COLO829 (cell line): ENCODE results near the gene GNAZ.

ENCODE experiments used
- DNase-seq: peaks from one replicate; pipeline ENCODE4 v3.0.0; 2012; ENCODE audit warnings: low spot score

The GNAZ gene

DNA sequence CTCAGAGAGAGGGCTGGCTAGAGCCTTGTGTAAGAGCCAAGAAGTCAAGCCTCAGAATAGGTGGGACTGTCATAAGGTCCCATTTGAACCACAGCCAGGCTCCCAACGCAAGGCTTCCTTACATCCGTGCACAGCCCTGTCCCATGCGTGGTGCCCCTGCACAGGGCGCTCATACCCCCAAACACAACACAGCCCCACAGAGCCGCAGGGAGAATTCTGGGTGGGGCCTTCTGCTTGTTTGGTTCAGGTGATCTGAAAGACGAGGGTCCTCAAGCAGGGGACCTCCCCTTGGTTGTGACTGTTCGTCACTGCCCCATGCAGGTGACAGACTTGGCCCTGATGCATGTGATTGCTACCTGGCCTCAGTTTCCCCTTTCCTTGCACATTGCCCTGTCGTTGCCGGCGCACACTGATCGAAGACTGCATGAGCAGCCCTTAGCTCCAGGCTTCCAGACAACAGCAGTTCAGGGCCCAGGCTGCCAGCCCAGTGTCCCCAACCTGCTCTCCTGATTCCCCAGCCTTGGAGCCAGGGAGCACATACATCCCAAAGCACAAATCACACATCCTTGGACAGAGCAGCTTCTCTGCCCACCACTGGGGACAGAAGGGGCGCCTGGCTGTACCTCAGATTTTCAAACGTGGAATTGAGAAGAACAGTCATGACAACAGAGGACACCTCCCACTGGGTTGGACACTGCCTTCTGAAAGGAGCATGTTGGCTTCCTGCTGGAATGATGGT lies 22.1 kb downstream of the GNAZ start:
- DNase-seq = no peak

DNA sequence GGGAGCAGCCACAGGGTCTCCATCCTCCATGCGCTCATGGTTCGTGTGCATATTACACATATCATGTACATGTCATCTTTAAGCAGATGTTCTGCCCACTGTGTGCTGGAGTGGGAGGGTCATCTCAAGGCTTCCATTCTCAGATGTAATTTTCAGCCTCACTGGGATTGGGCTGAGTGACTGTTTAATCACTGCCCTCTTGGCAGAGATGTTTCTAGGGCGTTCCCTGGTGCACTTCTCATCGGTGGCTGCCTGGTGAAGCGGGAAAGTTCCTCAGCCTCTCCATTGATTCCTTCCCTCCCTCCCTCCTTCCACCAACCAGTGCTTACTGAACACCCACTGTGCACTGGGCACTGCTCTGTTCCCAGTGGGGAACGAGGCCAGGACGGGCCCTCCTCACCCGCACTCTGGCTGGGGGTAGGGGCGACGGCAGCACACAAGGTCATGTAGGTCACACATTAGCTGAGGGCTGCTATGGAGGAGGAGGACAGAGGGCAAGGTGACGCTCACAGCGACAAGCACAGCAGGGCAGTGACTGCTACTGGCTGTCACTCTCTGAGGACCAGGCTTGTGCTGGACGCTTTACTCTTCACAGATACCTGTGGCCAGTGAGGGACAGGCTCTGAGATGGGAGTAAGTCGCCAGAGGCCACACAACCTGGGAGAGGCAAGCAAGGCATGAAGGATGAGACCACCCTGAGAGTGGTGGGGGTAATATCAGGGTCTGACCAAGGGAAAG lies 22.9 kb downstream of the GNAZ start:
- DNase-seq = no peak

DNA sequence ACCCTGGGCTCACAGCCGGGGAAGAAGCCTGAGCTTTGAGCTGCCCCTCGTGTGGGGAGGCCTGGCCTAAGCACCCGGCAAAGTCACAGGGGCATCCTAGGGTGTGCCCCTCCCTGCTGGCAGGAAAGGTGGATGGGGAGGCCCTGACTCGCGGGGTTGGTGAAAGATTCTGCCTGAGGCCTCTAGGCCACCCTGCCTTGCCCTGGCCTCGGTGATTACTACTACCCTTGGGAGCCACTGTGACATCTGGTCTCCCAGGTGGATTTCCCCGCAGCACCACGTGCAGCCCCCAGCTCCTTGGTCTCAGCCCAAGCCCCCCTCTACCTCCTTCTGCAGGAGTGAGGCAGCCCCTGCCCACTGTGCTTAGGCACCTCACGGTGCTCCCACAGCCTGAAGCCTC lies 23.9 kb downstream of the GNAZ start:
- DNase-seq = no peak

DNA sequence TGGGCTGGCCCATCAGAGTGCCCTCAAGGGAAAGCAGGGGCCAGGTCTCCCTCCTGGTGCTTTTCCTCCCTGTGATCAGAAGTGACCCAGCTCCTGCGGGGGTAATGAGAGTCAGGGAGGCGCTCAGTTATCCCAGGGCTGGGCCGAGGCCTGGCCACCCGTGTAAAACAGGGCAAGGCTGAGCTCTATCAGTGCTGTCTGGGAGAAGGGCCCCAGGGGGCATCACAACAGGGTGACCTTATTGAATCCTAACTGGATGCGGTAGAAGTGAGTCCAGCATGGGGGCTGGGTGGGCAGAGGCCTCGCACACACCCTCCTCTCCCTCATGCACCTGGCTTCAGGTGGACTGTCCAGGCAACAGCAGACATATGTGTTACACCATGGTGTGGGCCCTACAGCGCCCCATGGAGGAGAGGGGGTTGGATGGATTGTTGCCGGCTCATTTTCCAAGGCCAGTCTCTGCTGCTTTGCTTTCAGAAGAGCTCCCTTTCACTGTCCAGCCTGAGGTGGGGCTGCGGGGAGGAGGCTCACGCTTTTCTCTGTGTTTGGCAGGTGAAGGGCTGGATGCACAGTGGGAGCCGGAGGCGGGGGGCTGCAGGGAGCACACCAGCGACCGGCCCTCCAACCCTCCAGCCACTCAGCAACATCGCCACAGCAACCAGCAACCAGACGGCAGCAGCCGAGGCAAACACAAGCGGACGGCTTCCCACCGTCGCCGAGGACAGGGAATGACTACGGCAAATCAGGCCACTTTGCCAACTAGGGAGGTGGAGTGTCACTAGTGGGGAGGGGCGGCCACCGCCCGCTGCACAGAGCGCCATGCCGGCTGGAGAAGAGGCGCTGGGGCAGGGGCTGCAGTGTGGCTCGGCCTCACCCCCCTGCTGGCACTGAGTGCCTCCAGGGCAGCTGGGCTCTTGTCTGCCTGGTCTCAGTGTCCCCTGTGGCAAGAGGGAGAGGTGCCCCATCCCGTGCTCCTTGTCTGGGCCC lies 24.7 kb downstream of the GNAZ start:
- DNase-seq = no peak

DNA sequence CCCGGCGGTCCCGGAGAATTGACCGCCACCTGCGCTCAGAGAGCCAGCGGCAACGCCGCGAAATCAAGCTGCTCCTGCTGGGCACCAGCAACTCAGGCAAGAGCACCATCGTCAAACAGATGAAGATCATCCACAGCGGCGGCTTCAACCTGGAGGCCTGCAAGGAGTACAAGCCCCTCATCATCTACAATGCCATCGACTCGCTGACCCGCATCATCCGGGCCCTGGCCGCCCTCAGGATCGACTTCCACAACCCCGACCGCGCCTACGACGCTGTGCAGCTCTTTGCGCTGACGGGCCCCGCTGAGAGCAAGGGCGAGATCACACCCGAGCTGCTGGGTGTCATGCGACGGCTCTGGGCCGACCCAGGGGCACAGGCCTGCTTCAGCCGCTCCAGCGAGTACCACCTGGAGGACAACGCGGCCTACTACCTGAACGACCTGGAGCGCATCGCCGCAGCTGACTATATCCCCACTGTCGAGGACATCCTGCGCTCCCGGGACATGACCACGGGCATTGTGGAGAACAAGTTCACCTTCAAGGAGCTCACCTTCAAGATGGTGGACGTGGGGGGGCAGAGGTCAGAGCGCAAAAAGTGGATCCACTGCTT lies 25.5 kb downstream of the GNAZ start:
- no peak for DNase-seq

DNA sequence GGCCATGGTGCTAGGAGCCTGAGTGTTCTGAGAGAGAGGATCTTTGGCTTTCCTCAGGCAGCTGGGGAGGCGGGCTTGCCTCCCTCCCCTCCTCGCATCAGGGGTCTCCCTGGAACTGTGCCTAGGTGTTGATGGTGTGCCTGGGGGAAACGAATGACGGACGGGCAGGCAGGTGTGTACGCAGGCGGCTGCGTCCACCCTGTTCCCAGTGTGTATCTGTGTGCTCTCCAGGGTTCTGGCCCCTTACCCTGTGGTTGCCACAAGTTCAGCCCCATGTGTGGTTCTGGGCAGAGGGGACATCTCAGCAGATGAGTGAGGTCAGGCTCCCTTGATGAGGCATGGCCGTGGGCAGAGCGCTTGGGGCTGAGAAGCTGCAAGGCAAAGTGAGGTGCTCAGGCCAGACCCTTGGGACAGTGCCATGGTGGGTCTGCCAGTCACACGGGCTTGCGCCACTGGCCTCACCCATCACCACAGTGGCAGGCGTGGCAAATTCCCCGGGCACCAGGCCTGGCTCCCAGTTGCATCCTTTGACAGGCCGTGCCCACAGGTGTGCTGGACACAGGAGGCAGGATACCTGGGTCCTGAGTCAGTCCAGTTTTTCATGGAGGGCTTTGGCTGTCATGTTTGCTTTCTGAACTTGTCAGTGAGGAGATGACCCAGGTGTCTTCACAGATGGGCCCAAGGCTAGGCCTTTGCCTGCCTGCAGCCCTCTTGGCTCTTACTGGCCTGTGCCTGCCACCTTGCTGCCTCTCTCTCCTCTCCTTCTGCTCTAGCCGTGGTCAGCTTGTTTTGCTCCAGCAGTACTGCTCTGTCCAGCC lies 27.3 kb downstream of the GNAZ start:
- no peak for DNase-seq

DNA sequence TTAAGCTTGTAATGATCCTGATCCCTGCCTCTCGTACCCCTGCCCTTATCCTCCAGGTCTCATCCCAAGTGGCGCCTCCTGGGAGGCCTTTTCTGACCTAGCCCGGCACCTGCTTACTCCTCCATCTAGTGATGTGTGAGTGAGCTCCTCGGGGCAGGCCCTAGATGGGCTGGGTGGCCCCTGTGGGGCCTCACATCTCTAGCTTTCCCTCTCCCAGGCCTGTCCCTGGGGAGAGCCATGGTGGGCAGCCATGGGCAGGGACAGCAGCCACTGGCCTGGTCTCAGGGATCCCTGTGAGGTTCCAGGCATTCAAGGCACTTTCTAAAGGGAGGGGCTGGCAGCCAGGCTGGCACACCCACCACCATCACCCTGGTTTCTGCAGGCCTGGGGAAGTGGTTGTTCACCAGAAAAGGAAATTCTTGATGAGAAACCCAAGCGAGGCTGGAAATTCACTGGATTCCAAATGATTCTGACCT lies 27.9 kb downstream of the GNAZ start:
- DNase-seq = no peak

DNA sequence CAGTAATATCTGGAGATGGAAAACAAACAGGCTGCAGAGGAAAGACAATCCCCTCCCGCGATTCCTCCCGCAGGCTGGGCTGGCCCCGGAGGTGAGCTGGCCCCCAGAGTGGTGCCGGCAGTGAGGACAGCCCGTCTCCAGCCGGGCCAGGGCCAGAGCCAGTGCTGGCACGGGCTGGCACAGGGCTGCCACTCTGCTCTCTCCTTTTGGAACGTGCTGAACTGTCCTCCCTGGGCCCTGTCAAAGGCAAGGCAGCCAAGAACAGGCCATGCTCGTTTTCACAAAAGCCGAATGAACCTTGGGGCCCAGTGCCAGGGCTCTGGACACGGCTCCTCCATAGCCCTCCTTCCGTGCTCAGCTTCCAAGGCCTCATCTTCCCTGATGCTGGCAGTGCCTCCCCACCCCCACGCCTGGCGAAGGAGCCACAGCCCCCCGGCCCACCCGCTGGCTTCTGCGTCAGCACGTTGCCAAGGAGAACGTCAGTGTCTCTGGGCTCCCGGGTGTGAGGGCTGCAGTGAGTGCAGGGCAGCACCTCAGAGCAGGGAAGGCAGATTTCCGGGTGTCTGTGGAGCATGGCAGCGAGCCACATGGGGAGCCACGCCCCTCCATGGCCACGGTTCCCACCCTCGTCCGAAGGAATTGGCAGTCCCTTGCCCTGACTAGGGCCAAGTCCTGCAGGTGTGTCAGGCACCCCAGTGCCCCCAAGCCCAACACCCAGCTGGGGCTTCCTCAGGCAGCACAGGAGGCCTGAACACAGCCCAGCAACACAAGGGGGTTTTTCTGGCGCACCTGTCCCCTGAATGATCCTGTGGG lies 28.6 kb downstream of the GNAZ start:
- no peak for DNase-seq

DNA sequence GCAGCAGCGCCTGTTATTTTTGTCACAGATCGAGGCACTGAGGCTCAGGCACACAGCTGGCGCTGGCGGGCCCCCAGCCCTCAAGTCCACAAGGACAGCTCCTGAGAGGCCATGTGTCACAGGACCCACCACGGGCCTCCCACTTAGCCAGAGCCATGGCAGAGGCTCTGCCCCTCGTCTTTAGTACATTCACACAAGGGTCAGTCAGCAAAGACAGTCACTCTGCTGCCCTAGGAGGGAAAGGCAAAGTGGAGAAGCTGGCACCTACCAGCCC lies 29.1 kb downstream of the GNAZ start:
- DNase-seq = no peak

DNA sequence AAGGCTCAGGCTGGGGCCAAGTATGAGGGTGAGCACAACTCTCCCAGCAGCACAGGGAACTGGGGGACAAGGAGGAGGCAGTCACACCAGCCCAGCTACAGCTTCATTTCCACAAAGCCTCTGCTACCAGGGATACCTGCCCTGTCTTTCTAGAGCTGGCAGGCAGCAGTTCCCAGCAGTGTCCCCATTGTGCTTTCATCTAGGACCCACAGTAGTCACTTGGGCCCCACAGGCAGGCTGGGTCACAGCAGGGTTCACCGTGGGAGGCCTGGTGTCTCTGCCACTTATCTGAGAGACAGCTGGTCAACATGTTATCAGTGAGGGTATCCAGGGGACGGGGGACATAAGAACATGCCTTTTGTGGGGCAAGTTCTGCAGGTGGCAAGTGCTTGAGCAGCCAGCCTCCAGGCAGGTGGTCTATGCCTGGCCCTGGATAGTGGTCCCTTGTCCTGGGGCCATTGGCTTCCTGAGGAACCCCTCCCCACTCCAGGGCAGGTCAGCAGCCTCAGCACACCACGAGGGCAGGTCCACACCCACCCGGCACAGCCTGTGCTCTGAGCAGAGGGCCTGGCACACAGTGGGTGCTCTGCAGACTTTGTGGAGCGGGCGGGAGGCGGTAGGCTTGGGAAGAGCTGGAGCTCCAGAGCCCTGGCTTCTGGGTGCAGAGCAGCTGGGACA lies 29.9 kb downstream of the GNAZ start:
- DNase-seq = no peak

DNA sequence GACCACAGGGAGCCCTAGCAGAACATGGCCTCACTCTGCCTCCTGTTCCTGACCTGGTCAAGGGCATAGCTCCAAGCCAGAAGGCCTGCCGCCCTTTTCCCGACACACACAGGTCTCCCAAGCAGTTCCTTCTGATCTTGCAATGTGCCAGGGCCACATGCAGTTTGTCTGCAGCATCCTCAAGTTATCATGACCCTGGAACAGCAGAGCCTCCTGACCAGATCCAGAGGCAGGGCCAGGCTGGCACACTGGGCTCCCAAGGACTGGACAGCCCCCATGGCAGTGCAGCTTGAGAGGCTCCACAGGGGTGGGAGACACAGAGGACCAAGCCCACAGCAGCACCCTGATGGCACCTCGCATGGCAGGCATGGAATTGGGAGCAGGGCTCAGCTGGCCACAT lies 31.2 kb downstream of the GNAZ start:
- no peak for DNase-seq

DNA sequence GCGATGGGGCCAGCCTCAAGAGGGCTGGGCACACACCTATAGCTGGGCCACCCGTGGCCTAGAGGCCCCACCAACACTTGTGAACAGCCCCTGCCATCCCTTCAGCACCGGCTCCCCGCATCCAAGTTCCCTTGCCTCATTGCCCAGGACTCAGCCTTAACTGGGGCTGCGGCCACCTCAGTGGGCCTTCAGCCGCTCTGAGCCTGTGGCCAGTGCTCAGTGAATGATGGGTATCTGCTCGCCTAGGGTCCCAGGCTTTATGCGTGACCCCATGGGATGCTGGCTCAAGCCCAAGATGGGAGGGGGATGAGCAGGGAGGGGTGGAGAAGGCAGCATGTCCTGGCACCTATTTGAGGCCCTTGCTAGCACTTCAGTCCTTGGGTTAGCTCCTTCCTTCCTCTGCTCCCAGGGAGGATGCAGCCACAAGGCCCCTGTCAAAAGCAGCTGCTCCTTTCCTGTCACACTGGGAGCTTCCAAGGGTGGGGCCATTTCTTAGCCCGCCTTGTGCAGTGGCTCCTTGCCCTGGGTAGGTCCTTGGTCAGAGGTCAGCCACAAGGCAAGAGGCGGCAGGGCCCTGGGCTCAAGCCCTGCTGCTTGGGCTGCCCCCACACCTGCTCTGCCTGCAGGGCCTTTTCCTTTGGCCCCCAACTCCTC lies 31.8 kb downstream of the GNAZ start:
- DNase-seq = no peak

DNA sequence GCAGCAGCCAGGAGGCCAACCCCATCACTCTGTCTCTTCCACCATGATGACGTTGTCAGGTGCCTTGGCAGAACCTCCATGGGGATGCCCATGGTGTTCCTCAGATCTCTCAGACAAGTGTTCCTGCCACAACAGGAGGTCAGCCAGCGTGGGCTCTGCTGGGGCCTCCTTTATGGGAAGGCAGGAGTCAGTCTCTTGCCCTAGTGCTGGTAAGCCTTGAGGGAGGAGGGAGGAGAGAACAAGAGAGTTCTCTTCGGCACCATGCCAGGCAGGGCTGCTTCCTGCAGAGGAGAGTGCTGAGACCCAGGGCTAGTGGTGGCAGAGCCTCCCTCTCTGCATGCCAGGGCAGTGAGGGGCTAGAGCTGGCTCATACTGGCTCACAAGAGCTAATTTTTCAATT lies 32.5 kb downstream of the GNAZ start:
- no peak for DNase-seq

DNA sequence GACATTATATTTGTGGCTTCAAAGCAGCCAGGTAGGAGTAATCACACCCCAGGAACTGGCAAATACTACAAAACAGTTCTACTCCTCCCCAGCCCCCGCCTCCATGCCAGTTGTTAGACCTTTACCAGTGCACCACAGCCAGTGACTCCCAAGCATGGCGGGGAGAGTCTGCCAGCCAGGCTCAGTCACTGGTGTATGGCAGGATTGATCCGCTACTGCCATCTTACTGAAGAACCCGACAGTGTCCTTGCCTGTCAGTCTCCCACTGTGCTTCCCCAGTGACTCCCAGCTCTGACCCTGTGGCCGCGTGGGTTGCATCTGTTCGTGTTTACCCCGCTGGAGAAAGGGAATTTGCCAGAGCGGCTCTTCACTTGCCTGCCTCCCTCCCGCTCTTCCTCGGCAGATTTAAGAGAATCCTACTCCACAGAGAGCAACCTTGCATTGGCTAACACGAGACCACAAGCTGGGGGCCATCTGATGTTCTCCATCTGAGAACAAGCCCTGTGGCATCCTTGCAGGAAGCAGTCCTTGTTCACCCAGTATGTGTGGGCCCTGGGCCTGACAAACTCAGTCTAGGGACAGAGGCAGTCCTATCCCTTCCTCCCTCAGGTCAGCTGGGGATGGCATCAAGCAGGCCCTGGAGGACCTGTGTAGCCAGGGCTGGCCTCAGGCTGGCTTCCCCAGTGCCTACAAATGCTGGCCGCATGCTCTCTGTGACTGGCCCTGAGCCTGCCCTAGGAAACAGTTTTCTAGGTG lies 33.1 kb downstream of the GNAZ start:
- DNase-seq = no peak

DNA sequence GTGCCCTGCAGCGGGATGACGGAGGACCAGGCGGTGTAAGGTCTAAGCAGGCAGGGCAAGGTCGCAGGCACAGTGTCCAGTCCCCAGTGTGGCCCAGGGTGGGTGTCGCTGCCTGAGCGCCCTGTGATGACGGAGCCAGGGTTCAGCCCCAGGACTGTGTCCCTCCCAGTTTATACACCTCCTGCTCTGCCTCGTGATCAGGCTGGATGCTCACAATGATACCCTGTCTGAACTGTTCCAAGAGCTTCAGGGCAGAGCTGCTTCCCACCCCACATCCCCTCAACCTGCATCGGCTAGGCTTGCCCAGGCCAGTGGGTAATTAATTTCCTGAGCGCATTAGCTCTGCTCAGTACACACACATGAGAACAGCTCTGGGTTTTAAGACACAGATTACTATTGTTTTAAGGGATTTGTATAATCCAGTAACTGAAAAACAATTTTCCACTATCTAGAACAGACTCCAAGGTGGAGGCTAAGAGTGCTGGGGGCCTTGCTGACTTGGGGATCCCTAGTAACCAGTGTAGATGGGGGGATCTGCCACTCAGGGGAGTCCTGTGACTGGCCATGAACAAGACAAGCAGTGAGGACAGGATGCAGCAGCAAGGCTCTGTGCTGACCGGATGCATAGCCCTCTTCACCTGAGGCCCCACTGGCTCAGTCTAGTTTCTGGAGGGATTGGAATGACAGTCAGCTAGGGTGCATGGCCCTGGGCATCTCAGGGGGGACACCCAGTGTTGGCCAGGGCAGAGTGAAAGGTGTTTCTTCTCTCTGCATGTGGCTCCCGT lies 34.1 kb downstream of the GNAZ start:
- DNase-seq = no peak

DNA sequence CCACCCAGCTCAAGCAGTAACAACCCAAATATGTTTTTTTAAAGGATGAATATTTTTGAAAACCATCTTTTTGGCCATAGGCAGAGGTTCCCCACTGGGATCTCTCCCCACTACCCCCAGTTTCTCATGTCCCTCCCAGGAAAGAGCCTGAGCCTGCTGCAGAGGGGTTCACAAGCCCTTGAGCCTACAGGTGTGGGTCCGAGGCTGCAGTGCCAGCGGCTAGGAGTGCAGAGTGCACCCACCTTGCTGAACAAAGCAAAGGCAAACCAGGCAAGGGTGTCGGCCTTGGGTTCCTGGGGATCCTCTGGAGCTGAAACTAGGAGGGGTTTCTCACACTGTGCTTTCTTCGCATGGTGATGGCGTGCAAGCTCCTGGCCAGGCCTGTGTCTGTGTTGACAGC lies 35.0 kb downstream of the GNAZ start:
- no peak for DNase-seq

DNA sequence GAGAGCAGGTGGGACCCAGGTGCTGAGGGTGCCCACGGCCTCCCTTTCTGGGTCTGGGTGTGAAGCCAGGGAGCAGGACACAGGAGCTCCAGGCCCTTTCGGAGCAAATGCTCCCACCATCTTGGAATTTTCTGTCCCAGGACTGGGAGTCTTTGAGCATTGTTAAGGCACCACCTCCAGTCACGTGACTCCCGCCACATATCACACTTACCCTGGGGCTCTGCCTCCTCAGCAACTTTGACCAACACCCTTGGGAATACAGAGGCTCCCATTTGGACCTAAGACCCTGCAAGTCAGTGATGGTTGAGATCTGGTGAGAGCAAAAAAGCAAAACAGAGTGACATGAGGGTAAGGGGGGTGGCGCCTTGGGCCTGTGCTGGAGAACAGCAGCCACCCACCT lies 35.6 kb downstream of the GNAZ start:
- DNase-seq = no peak

DNA sequence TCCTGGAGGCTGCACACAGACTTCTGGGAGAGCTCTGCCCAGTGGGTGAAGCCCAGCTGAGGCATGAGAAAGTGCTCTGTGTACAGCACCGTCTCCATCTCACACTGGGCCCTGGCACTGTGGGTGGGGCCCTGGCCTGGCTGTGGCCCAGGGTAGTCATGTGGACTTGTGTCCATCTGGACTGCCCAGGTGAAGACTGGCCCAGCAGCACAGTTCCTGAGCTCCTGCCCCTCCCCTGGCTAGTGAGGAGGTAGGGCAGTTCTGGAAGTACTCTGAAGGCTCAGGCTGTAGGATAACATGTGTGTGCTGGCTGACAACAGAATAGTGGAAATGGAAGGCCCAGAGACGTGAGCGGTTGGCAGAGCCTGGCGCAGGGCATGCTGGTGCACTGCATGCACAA lies 36.0 kb downstream of the GNAZ start:
- DNase-seq = no peak
